Erythroblast (primary cell): Measurements from ENCODE around the gene DNAJC24.

Experiments used
- GATA1 ChIP-seq: IDR thresholded peaks from 2 replicates; pipeline ENCODE4 v1.6.1; 2011; ENCODE audit warnings: low read depth, mild to moderate bottlenecking, control low read depth, low read length, moderate library complexity
- POLR2A ChIP-seq: IDR thresholded peaks from 2 replicates; pipeline ENCODE4 v1.6.1; 2011; ENCODE audit warnings: mild to moderate bottlenecking, low read length

- TF ChIP-seq POLR2A = no peak
- no peak for TF ChIP-seq GATA1
Measured at GRCh38 chr11:31441296-31441695, 71.6 kb downstream of the DNAJC24 start.
